HG02885 (cell line): ENCODE measurements around the gene TTC19.

Experiments used
- ATAC-seq: cut with Tn5 transposase; IDR thresholded peaks from one replicate; pipeline ENCODE4 v1.9.1; 2021; ENCODE audit warnings: mild to moderate bottlenecking; ENCODE audit not compliant: unreplicated experiment, poor library complexity

Gene TTC19

DNA sequence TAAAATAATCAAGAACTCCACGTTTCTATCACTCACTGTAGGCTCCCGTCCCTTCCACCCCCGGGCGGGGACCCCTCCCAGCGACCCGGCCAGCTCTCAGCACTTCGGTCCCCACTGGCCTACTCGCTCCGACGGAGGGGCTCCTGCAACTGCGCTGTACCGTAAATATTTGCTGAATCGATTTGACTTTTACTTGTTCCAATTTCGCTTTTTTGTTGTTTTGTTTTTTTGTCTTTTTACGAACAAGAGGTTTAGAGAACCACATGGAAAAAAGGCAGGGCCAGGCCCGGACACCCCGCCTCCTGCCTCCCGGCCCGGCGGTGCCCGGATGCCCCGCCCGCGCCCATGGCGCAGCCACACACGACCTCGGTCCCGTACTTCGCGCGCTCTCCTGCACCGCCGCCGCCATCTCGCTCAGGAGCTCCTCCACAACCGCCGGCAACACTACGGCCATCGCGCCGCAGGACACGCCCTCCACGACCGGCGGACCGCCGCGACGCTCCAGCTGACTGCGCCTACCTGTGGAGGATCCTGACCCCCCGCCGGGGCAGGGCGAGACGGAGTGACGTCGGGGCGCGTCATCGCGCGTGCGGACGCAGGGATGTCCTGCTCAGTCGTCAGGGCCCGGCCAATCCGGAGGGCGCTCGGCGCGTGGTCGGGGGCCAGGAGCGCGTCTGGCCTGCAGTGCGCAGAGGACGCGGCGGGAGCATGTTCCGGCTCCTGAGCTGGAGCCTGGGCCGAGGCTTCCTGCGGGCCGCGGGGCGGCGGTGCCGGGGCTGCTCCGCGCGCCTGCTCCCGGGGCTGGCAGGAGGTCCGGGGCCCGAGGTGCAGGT is at the start of gene TTC19, which contains the start of gene ZSWIM7:
TTC19 (plus strand) TSS at position 684 of the 833 bp plus-strand sequence; CDS start at position 709, 25 bp downstream.
ZSWIM7 (minus strand) TSS at position 564 of the 833 bp plus-strand sequence; CDS start at position 454, 110 bp downstream.
- ATAC-seq = peak; percentile 95

DNA sequence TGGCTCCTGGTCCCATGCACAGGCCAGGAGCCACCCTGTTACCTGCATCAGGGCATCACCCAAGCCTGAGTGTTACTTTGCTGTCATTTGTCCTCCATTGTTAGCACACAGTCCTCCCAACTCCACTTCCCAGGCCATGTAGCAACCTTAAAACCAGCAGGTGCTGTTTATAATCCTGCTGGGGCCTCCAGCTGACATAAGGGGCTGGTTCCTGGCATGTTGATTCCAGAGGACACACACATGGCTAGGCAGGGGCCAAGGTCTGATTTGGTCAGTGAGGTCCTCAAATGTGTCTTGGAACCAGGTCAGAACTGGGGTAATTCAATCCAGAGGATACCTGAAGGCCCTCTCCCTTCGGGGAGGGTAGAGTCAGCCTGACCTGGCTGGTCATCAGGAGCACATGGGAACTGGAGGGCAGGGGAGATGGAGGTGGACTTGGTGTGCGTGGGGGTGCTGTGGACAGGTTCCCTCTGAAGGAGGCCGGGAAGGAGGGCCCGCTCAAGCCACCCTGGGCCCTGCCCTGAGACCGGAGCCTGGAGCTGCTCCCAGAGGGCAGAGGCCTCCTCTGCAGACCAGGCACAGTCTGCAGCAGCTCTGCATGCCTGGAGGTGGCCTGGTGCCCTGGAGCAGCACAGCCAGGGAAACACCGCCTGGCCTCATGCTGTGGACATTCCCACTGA is 48.1 kb upstream of the TTC19 start:
- ATAC-seq = no peak

GRCh38 chr17:15952048-15952532 is 47.5 kb upstream of the TTC19 start:
- ATAC-seq = no peak

GRCh38 chr17:15952916-15953790 is 46.5 kb upstream of the TTC19 start:
- ATAC-seq = no peak

GRCh38 chr17:15954222-15954621 is 45.4 kb upstream of the TTC19 start:
- no peak for ATAC-seq

DNA sequence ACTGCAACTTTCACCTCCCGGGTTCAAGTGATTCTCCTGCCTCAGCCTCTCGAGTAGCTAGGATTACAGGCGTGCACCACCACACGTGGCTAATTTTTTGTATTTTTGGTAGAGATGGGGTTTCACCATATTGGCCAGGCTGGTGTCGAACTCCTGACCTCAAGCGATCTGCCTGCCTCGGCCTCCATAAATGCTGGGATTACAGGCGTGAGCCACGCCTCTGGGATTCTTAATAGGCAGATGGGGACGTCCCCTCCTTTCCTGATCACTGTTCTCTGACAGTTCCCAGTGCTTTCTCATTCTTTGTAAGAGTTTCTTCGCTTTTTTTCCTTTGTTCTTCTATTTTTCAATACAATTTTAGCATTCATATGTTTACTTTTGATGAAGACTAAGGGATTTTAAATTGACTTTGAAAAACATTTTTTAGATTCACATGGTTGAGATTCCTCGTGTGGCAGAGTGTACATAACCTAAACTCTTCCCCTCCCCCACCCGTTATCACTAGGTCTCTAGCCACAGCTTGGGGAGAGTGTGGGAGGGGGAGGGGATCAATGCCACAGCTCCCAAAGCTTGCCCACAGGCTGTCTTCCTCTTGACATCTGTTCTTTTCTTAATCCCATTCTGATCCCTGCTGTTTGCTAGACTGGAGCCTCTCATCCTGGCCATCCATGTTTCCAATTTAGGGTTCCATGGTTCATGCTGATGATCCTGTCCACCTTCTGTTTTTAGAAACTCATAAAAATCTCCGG is 43.7 kb upstream of the TTC19 start:
- no peak for ATAC-seq

- ATAC-seq = no peak
Observed at GRCh38 chr17:15957206-15957605, 42.4 kb upstream of the TTC19 start.

- ATAC-seq = no peak
Observed at GRCh38 chr17:15957608-15958307, 41.9 kb upstream of the TTC19 start.

- ATAC-seq = no peak
Observed at GRCh38 chr17:15958484-15958854, 41.2 kb upstream of the TTC19 start.

DNA sequence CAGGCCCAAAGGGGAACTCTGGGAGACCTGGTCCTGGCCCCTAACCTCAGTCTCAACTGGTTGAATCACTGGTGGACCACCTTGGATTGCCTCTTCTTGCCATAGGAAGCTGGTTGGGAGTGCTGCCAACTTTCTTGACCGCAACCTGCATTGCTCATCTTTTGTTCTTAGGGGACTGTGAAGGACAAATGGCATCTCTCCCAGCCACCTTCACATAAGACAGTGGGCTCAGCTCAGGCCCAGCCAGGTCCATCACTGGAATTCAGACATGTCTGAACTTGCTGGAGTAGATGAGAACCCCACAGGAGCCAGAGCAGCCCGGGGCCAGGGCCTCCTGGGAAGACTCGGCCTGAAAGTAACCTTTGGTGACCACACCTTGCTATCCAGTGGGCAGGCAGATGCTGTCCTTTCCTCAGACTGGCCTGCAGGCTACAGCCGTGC is 35.9 kb upstream of the TTC19 start:
- ATAC-seq = no peak

DNA sequence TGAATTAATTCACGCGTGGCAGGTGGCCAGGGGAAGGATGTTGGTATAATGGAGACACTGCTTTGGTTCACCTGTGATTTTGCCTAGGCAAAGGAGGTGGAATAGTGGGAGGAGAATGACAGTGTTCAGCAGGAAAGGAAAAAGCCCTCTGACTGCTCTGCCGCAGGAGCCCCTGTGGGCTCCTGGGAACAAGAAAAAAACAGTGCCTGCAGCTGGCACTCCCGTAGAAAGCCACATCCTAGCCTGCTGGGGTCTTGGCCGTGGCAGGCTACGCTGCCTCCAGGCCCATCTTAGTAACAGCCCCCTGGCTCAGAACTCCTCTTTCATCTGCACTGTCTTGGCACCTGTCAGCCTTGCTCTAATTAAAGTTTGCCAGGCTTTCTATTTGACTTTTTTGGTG is 34.1 kb upstream of the TTC19 start:
- ATAC-seq = no peak

DNA sequence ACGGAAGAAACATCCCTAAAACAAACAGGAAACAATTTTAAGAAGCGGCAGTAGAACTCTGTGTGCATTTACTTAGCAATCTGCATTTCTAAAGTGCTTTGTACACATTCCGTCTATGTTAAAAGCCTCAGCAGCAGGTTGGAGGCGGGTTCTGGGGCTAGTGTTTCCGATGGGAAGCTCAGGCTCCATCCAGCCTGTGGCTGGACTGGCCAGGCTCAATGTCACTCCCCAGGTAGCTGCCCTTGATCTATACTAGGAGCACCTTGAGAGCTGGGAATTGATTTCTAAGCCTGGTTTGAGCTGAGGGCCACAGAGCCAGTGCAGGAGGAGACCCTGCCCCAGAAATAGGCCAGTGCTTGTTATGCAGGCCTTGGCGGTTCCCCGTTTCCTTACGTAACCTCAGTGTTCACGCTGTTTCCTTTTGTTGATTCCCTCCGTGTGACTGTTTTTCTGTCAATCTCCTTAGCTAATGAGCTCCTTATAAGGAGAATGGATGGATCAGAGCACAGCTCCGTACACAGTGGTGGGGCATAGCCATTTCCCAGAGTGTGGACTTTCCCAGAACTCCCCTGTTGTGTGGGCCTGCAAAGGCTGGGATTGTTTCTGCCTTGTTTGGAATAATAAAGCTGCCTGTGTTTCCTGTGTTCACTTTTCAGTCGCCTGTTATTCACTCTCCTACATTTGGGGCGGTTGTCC is 33.3 kb upstream of the TTC19 start:
- ATAC-seq = no peak

DNA sequence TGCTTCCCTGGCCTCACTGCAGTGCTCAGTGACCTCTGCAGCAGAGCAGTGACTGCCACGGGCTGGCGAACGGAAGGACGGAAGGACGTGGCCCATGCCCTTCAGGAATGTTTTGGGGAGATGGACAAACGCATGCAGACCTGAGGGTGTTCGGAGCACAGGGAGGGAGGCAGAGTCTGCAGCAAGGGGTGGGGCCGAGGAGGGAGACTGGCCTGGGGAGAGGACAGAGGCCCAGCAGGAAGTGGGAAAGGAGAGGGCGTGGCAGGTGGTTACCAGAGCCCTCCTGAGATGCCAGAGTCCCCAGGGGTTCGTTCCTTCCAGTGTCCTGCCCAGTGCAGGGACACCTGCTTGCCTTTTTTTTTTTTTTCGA is 32.8 kb upstream of the TTC19 start:
- no peak for ATAC-seq

- ATAC-seq = no peak
Observed at GRCh38 chr17:15967706-15968399, 31.8 kb upstream of the TTC19 start.

DNA sequence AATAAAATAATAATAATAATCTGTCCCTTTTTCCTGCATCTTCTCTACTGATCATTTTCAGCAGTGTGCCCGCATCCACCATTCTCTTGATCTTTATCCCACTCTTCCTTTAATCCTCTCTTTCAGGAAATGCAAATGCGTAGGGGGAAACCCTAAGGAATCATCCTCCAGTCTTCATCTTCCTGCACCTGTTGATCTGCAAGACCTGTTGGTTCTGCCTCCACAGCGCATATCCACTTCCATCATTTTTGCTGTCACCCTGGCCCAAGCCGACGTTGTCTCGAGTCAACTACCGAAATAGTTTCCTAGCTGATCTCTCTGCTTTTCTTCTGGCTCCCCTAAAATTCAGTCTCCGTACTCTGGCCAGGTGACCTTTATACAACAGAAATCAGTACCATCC is 30.2 kb upstream of the TTC19 start:
- ATAC-seq = no peak

DNA sequence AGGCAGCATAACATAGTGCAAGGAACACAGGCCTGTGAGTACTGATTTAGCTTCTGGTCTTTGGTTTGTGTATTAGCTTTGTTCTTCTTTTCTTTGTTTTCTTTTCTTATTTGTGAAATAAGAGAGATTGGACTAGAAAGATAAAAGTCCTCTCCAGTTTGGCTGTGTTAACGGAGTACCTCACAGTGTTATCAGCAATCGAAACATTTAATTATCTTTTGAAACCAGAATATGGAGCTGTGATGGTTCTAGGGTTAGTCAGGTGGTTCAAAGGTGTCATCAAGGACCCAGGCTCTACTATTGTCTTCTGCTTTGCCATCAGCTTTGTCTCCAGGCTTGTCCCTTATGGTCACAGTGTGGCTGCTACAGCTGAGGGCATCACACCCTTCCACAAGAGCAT is 29.1 kb upstream of the TTC19 start:
- no peak for ATAC-seq

- no peak for ATAC-seq
Observed at GRCh38 chr17:15971098-15971678, 28.4 kb upstream of the TTC19 start.

GRCh38 chr17:15971882-15972281 is 27.7 kb upstream of the TTC19 start:
- ATAC-seq = no peak
